ENCODE data around the gene TRERF1.

TRERF1 gene

GRCh38 chr6:42393339-42393738 is 58.4 kb downstream of the TRERF1 start:
- DNase-seq: no peak

DNA sequence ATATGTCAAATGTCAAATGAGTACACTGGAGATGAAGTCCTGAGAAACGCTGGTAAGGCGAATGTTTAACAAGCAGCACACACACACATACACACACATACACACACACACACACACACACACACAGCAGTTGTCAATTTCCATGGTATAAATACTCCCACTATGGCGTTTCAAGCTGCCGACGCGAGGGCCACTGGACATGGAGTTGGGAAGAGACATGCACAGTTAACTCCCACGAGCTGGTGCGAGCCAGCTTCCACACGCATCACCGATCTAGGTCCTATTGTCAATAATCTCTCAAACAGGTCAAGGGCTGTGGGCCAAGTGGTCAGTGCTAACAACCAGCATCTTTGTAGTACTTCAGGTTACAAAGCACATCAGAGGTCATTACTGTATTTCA is 58.9 kb downstream of the TRERF1 start:
- no peak for DNase-seq

GRCh38 chr6:42391441-42391840 is 60.3 kb downstream of the TRERF1 start:
- DNase-seq: no peak

GRCh38 chr6:42390228-42390934 is 61.3 kb downstream of the TRERF1 start:
- no peak for DNase-seq

GRCh38 chr6:42389736-42390135 is 62.0 kb downstream of the TRERF1 start:
- DNase-seq: no peak

- DNase-seq: no peak
Observed at GRCh38 chr6:42388046-42388445, 63.7 kb downstream of the TRERF1 start.

DNA sequence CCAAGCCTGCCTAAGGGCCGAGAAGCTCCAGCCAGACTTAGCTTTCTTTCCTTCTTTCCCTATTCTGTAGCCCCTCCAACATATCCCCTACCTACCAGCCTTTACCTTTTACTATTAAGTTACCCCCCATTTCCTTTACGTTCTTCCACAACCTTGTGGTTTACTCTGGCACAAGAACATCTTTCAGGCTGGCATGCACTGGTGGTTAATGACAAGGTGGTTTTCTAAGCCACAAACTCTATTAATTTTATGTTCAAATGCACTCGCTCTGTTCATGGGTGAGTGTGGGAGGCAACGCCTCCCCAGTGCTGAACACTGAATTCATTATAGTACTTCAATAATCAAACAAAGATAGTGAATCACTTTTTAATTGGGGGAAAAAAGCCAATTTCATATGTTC is 64.4 kb downstream of the TRERF1 start:
- DNase-seq: no peak

DNA sequence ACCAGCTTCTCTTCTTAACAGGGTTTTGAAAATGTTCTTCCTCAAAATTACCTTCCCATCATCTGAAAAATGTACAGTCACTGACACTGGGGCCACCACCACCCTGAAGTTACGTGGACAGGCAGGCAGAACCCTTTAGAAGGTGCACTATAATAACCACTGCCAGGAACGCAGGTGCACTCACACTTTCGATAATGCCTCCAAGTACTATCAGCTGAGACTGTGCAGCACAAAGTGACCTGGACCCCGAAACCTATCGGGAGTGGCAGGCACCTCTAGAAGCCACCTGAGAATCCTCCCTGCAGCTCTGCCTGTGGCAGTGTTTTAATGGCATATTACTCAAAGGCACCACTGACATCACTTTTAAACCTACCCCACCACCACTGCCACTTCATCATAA is 66.4 kb downstream of the TRERF1 start:
- DNase-seq: no peak

GRCh38 chr6:42383421-42384205 is 68.1 kb downstream of the TRERF1 start:
- no peak for DNase-seq

DNA sequence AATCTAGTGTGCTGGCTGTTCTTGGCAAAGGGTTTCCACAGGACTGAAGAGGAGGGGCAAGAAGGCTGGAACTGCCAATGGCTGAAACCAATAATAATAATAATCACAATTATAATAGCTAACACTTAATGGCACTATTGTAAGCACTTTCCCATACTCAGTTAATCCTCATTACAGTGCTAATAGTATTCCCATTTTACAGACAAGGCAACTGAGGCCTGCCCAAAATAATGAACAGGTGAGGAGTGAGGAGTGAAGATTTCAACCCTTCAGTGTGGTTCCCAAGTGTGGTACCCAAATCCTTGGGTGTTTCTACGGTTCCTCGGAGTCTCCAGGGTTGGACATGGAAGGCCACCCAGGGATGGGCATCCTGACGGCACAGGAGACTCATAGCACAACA is 69.9 kb downstream of the TRERF1 start:
- no peak for DNase-seq

GRCh38 chr6:42380228-42380979 is 71.3 kb downstream of the TRERF1 start:
- no peak for DNase-seq

GRCh38 chr6:42378536-42378935 is 73.2 kb downstream of the TRERF1 start:
- DNase-seq: no peak

DNA sequence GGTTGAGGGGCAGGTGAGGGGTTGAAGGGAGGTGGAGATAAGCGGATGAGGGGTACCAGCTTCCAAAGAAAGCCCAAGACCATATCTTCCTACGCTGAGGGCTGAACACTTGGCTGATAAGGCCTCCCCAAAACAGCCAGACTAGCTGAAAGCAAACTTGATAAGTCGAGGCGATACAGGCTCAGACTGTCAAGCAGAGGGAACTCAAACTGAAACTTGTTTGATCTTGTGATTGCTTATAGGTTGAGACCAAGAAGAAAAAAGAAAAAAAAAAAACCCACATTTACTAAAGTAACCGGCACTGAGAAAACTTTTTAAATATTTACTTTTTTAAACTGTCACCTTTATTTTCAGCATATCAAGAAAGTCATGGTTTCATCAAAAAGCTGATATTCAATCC is 73.6 kb downstream of the TRERF1 start:
- no peak for DNase-seq

DNA sequence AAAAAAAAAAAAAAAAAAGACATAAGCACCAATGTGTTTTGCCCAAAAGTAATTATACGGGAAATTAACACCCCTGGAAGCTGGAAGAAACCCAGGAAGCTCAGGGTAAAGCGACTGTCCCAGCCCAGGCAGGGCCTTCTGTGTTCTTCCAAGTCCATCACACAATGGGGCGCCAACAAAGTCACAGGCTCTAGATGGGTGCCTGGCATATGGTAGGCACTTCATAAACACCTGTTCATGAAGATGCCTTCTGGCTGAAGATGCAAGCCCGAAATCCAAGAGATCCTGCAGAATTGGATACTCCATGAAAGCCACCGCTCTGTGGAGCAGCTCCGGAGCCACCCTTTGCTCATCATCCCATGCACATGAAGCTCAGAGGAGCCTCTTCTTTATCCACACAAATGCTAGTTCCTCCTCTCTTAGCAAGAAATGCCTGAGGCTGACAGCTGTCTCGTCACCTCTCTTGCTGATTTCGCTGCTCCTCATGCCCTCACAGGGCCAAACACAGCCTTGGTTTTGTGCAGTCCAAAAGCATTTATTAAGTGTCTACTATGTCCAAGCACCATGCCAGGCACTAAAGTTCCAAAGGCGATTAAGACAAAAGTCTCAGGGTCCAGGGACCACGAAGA is 76.6 kb downstream of the TRERF1 start:
- DNase-seq: no peak

- no peak for DNase-seq
Observed at GRCh38 chr6:42374018-42374669, 77.6 kb downstream of the TRERF1 start.

- DNase-seq: no peak
Observed at GRCh38 chr6:42372699-42373098, 79.0 kb downstream of the TRERF1 start.

GRCh38 chr6:42370323-42370985 is 81.3 kb downstream of the TRERF1 start:
- no peak for DNase-seq

DNA sequence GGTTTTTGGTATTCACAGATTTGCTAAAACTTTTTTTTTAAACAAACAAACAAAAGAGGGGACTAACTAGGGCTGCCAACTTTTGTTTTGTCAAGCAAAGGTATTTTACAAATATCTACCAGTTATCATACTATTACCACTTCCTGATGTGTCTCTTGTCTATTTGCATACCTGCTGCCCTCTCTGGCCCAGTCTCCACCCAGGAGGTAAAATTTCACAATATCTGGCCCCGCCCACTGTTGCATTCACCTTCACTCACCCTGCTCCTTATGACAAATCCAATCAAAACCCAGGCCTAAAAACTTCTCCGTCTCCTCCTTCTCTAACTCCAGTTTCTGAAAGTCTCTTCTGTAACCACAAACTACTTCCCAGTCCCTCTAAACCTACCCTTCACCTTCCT is 82.2 kb downstream of the TRERF1 start:
- no peak for DNase-seq

DNA sequence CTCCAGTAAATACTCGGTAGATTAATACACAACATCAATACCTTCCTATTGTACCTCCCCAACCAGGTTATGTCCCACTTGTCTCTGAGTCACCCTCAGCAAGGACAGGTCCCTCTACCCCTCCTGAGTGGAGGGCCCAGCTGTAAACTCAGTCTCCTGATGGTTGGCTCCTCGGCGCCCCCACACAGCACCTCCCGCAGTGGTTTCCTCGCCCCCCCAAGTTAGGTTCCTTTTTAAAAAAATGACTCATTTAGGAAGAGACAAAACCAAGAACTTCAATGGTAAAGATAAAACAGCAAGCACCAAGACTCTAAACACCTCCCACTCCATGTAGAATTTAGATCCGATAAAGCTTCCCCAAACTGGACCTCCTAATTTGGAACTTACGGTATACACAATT is 83.5 kb downstream of the TRERF1 start:
- DNase-seq: no peak

GRCh38 chr6:42367353-42368011 is 84.2 kb downstream of the TRERF1 start:
- no peak for DNase-seq

GRCh38 chr6:42366999-42367352 is 84.8 kb downstream of the TRERF1 start:
- DNase-seq: no peak
